Measurements from ENCODE around the gene GAS5. TPM values are rescaled to one million over a fixed set of nuclear protein-coding genes. Genes with fewer than 3 reads are reported as not detected.

Gene GAS5
- total and polyA plus RNA-seq, 9 of the 15 experiments (the other 6 are each of a cell fraction or from before 2014, with no cell fraction given), result 565 to 1,860 (median 1,006) TPM

DNA sequence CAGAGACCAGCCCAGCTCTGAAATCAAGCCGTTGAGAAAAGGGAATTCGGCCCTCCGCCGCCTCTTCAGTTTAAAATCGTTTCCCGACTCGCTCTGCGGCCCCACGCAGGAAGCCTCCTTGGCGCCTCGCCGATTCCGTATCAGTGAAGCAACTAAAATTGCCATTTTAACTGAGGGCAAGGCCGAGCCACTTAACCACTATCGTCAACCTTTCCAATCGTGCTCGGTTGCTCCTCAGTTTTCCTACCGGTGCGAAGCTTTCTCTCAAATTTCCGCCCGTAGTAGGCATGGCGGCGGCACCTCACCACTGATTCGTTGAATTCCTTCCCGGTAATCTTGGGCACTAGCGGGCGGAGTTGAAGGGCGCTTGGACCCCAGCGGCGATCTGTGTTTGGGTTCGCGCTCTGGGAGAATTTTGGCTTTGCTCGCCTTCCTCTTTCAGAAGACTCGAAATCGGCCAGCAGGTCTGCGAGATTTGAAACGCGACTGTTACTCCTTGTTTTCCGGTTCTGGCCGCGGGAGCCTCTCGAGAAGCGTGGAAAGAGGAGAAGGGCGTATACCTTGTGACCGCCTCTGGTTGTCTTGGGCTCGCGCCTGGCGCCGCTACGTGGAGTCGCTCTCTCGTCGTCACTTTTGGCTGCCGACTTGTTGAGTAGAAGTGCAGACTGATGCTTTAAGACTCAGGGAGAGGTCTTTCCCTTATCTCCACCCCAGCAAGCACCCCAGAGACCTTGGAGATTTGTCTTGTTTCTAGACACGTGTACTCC, 43.3 kb downstream of the GAS5 start, which contains the start of the genes CENPL and DARS2 (continued):
- TF ChIP-seq, protein P1, sequence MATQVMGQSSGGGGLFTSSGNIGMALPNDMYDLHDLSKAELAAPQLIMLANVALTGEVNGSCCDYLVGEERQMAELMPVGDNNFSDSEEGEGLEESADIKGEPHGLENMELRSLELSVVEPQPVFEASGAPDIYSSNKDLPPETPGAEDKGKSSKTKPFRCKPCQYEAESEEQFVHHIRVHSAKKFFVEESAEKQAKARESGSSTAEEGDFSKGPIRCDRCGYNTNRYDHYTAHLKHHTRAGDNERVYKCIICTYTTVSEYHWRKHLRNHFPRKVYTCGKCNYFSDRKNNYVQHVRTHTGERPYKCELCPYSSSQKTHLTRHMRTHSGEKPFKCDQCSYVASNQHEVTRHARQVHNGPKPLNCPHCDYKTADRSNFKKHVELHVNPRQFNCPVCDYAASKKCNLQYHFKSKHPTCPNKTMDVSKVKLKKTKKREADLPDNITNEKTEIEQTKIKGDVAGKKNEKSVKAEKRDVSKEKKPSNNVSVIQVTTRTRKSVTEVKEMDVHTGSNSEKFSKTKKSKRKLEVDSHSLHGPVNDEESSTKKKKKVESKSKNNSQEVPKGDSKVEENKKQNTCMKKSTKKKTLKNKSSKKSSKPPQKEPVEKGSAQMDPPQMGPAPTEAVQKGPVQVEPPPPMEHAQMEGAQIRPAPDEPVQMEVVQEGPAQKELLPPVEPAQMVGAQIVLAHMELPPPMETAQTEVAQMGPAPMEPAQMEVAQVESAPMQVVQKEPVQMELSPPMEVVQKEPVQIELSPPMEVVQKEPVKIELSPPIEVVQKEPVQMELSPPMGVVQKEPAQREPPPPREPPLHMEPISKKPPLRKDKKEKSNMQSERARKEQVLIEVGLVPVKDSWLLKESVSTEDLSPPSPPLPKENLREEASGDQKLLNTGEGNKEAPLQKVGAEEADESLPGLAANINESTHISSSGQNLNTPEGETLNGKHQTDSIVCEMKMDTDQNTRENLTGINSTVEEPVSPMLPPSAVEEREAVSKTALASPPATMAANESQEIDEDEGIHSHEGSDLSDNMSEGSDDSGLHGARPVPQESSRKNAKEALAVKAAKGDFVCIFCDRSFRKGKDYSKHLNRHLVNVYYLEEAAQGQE (IDR thresholded peaks at IDR 0.05; ENCODE audit: borderline replicate concordance), result peak; percentile 61; the same call in 1 of the 2 replicates
- TF ChIP-seq, protein P1 (CRISPR knock-in tag; IDR thresholded peaks at IDR 0.05; ENCODE audit: low read depth), result no peak
- TF ChIP-seq, protein P2, sequence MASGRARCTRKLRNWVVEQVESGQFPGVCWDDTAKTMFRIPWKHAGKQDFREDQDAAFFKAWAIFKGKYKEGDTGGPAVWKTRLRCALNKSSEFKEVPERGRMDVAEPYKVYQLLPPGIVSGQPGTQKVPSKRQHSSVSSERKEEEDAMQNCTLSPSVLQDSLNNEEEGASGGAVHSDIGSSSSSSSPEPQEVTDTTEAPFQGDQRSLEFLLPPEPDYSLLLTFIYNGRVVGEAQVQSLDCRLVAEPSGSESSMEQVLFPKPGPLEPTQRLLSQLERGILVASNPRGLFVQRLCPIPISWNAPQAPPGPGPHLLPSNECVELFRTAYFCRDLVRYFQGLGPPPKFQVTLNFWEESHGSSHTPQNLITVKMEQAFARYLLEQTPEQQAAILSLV (tag; IDR thresholded peaks at IDR 0.05), result no peak
- TF ChIP-seq SREBF1 (IDR thresholded peaks at IDR 0.05; ENCODE audit: borderline replicate concordance, low read depth, low read length), result 0 out of 2 replicates have a peak, but pooled peaks have one; percentile 33
- TF ChIP-seq, protein P3, sequence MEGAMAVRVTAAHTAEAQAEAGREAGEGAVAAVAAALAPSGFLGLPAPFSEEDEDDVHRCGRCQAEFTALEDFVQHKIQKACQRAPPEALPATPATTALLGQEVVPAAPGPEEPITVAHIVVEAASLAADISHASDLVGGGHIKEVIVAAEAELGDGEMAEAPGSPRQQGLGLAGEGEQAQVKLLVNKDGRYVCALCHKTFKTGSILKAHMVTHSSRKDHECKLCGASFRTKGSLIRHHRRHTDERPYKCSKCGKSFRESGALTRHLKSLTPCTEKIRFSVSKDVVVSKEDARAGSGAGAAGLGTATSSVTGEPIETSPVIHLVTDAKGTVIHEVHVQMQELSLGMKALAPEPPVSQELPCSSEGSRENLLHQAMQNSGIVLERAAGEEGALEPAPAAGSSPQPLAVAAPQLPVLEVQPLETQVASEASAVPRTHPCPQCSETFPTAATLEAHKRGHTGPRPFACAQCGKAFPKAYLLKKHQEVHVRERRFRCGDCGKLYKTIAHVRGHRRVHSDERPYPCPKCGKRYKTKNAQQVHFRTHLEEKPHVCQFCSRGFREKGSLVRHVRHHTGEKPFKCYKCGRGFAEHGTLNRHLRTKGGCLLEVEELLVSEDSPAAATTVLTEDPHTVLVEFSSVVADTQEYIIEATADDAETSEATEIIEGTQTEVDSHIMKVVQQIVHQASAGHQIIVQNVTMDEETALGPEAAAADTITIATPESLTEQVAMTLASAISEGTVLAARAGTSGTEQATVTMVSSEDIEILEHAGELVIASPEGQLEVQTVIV (CRISPR knock-in tag; IDR thresholded peaks at IDR 0.05; ENCODE audit: borderline replicate concordance), result no peak
